IMR-90 (cell line): ENCODE measurements around the gene TCF12. TPM values are rescaled to one million over a fixed set of nuclear protein-coding genes. Genes with fewer than 3 reads are reported as not detected.
"Not testable (repeated sequence)": the region's sequence is repeated elsewhere in the genome, so short reads cannot be mapped to it uniquely, and the experiment has no call there.

ENCODE experiments used
- ATAC-seq: fragments of 200-7000 bp; cut with Tn5 transposase; 2 replicates; pipeline ENCODE4 v1.9.1; 2020; ENCODE audit warnings: low read depth, mild to moderate bottlenecking, moderate library complexity
- BruUV-seq: library from RNA; stranded (reverse); fragments of 400-500 nt; replicated peaks from 2 replicates; lab custom pipeline; 2021; lab: Mats Ljungman, UMichigan
- CTCF ChIA-PET: fragments of 300-600 bp; formaldehyde crosslinking; extraction: SDS; loops from one replicate; lab custom pipeline; 2021; ENCODE audit warnings: antibody characterized with exemption; lab: Yijun Ruan, JAX
- POLR2A ChIA-PET: fragments of 300-600 bp; sonication (Branson Sonifier 250); formaldehyde crosslinking; loops from one replicate; lab custom pipeline; 2022; ENCODE audit warnings: antibody characterized with exemption; ENCODE audit not compliant: unreplicated experiment; lab: Charles Lee
- DNase-seq: peaks from one replicate; pipeline ENCODE4 v3.0.0; 2013
- H2AFZ ChIP-seq: replicated peaks from 2 replicates; pipeline ENCODE3; 2013; ENCODE audit warnings: low read length, mild to moderate bottlenecking; ENCODE audit not compliant: poor library complexity
- H2AK5ac ChIP-seq: 2 replicates; pipeline ENCODE4 v1.6.1; 2013; ENCODE audit warnings: low read depth, low read length, inconsistent platforms
- H2AK9ac ChIP-seq: replicated peaks from 2 replicates; pipeline ENCODE3; 2013; ENCODE audit warnings: mild to moderate bottlenecking, low read depth, low read length, moderate library complexity; ENCODE audit not compliant: poor library complexity
- H2BK120ac ChIP-seq: 2 replicates; pipeline ENCODE4 v1.6.1; 2013; ENCODE audit warnings: low read depth, low read length, inconsistent platforms
- H2BK15ac ChIP-seq: 3 replicates; pipeline ENCODE4 v1.6.1; 2013; ENCODE audit warnings: low read depth, low read length, inconsistent platforms
- H2BK20ac ChIP-seq: 2 replicates; pipeline ENCODE4 v1.6.1; 2013; ENCODE audit warnings: low read depth, mild to moderate bottlenecking, inconsistent platforms, low read length, moderate library complexity
- H2BK5ac ChIP-seq: 2 replicates; pipeline ENCODE4 v1.6.1; 2013; ENCODE audit warnings: mild to moderate bottlenecking, low read depth, low read length, inconsistent platforms; ENCODE audit not compliant: poor library complexity, severe bottlenecking
- H3K14ac ChIP-seq: replicated peaks from 2 replicates; pipeline ENCODE4 v1.6.1; 2013; ENCODE audit warnings: low read depth, low read length, inconsistent platforms
- H3K18ac ChIP-seq: 2 replicates; pipeline ENCODE4 v1.6.1; 2013; ENCODE audit warnings: low read depth, low read length, control low read depth
- H3K23ac ChIP-seq: 2 replicates; pipeline ENCODE4 v1.6.1; 2013; ENCODE audit warnings: low read depth, low read length, inconsistent platforms
- H3K27ac ChIP-seq: 2 replicates; pipeline ENCODE4 v1.5.1; 2013; ENCODE audit warnings: mild to moderate bottlenecking, control low read depth, low read length; ENCODE audit not compliant: insufficient read depth
- H3K27me3 ChIP-seq: 2 replicates; pipeline ENCODE4 v1.6.1; 2013; ENCODE audit warnings: low read length; ENCODE audit not compliant: control insufficient read depth, insufficient read depth
- H3K36me3 ChIP-seq: 2 replicates; pipeline ENCODE4 v1.6.1; 2013; ENCODE audit warnings: low read length, mixed read lengths; ENCODE audit not compliant: control insufficient read depth, insufficient read depth
- H3K4ac ChIP-seq: 2 replicates; pipeline ENCODE4 v1.6.1; 2013; ENCODE audit warnings: low read depth, low read length, inconsistent platforms
- H3K4me1 ChIP-seq: 2 replicates; pipeline ENCODE4 v1.6.1; 2013; ENCODE audit warnings: low read length, mixed read lengths; ENCODE audit not compliant: control insufficient read depth, insufficient read depth
- H3K4me2 ChIP-seq: 2 replicates; pipeline ENCODE4 v1.6.1; 2013; ENCODE audit warnings: low read depth, mild to moderate bottlenecking, control low read depth, low read length, moderate library complexity
- H3K4me3 ChIP-seq: 2 replicates; pipeline ENCODE4 v1.5.1; 2013; ENCODE audit warnings: low read depth, mild to moderate bottlenecking, control low read depth, low read length, moderate library complexity; ENCODE audit not compliant: insufficient read depth
- H3K56ac ChIP-seq: 2 replicates; pipeline ENCODE4 v1.6.1; 2013; ENCODE audit warnings: low read length, inconsistent platforms; ENCODE audit not compliant: insufficient read depth; ENCODE audit errors: extremely low read depth
- H3K79me1 ChIP-seq, 2 experiments: 2 replicates each; pipeline ENCODE4 v1.6.1; 2013; ENCODE audit warnings: low read length in 2 of 2, inconsistent platforms in 1 of 2, low read depth in 1 of 2
- H3K9ac ChIP-seq: 2 replicates; pipeline ENCODE4 v1.6.1; 2013; ENCODE audit warnings: low read depth, low read length, control low read depth
- H3K9me1 ChIP-seq: 2 replicates; pipeline ENCODE4 v1.6.1; 2013; ENCODE audit warnings: low read length, inconsistent platforms; ENCODE audit not compliant: insufficient read depth
- H3K9me3 ChIP-seq: 2 replicates; pipeline ENCODE4 v1.6.1; 2013; ENCODE audit warnings: low read length; ENCODE audit not compliant: control insufficient read depth, insufficient read depth
- H4K20me1 ChIP-seq: 2 replicates; pipeline ENCODE4 v1.6.1; 2013; ENCODE audit warnings: low read length, inconsistent platforms; ENCODE audit not compliant: insufficient read depth
- H4K5ac ChIP-seq: 2 replicates; pipeline ENCODE4 v1.6.1; 2013; ENCODE audit warnings: mild to moderate bottlenecking, low read depth, low read length, control low read depth
- H4K8ac ChIP-seq, 2 experiments: 2 replicates each; pipeline ENCODE4 v1.6.1; 2013; ENCODE audit warnings: low read depth in 2 of 2, low read length in 2 of 2, control low read depth in 1 of 2, inconsistent platforms in 1 of 2
- H4K91ac ChIP-seq: 2 replicates; pipeline ENCODE4 v1.6.1; 2013; ENCODE audit warnings: low read depth, low read length, inconsistent platforms; ENCODE audit not compliant: insufficient read depth
- whole genome bisulfite sequencing, 2 experiments: methylation state at CpG; one replicate each; pipeline versions ENCODE4 v1.1.5 to v1.1.7; 2013; ENCODE audit warnings: missing lambda C conversion rate in 2 of 2; ENCODE audit not compliant: insufficient read length in 1 of 2; ENCODE audit errors: extremely low coverage in 2 of 2; 5-methylcytosine and 5-hydroxymethylcytosine counted together
- dilution Hi-C: fragments of 300-500 bp; cut with HindIII; formaldehyde crosslinking; loops from one replicate; pipeline ENCODE4 v1.14.3; 2018; ENCODE audit warnings: low sequenced_read_pairs; ENCODE audit not compliant: unreplicated experiment
- in situ Hi-C: fragments of 300-500 bp; cut with MboI; formaldehyde crosslinking; loops from 3 replicates; pipeline ENCODE4 v1.14.3; 2019; ENCODE audit warnings: low sequenced_read_pairs, inconsistent platforms, mixed read lengths
- intact Hi-C: fragments of 100-400 bp; cut with micrococcal nuclease; formaldehyde crosslinking; loops from 2 replicates; pipeline ENCODE4 v1.10.0; 2022
- polyA plus RNA-seq, 3 experiments: library from polyadenylated mRNA; depleted of rRNA; stranded (reverse); fragments of >200 nt; gene quantifications; 2 replicates each; pipeline ENCODE4 v1.2.3, GENCODE V29; 2012; ENCODE audit warnings: low replicate concordance in 1 of 3
- total RNA-seq: library from RNA; depleted of rRNA; stranded (reverse); fragments of >200 nt; gene quantifications from 2 replicates; pipeline ENCODE4 v1.2.3, GENCODE V29; 2012

TCF12 gene
- total and polyA plus RNA-seq, 2 of the 4 experiments (the other 2 are of a cell fraction): 79.4 to 160 TPM

- H4K8ac ChIP-seq, intact Hi-C loops, H2AK9ac ChIP-seq, dilution Hi-C loops, H3K27me3 ChIP-seq, H3K23ac ChIP-seq, CTCF ChIA-PET, H3K4ac ChIP-seq, in situ Hi-C loops, DNase-seq, H3K4me1 ChIP-seq, H4K5ac ChIP-seq, H3K56ac ChIP-seq, H3K36me3 ChIP-seq, H2AK5ac ChIP-seq, H3K9me1 ChIP-seq, H2BK5ac ChIP-seq, H2AFZ ChIP-seq, BruUV-seq, H2BK120ac ChIP-seq, H3K4me3 ChIP-seq, H3K9me3 ChIP-seq, H3K14ac ChIP-seq, ATAC-seq, H2BK20ac ChIP-seq, POLR2A ChIA-PET, H3K18ac ChIP-seq, H2BK15ac ChIP-seq, H3K9ac ChIP-seq, H3K4me2 ChIP-seq, H4K91ac ChIP-seq, H3K27ac ChIP-seq: not testable (repeated sequence)
- WGBS, 2 experiments: no CpG with 5 or more reads among the region's 4 CpGs
- Histone ChIP-seq H4K20me1 (peaks cover 58% of the 10 kb centered on the region; the same call in 1 of the 2 replicates), H3K79me1 (peaks cover 28 to 65% of the 10 kb centered on the region in 2 experiments)
Observed at GRCh38 chr15:56932509-56932868, 14.0 kb downstream of the TCF12 start.
